Measurements from ENCODE around the gene ANKRD33B. TPM values are rescaled to one million over a fixed set of nuclear protein-coding genes. Genes with fewer than 3 reads are reported as not detected.

The ANKRD33B gene
- total RNA-seq, 1 experiment from 2014 or later = 0.75 TPM

DNA sequence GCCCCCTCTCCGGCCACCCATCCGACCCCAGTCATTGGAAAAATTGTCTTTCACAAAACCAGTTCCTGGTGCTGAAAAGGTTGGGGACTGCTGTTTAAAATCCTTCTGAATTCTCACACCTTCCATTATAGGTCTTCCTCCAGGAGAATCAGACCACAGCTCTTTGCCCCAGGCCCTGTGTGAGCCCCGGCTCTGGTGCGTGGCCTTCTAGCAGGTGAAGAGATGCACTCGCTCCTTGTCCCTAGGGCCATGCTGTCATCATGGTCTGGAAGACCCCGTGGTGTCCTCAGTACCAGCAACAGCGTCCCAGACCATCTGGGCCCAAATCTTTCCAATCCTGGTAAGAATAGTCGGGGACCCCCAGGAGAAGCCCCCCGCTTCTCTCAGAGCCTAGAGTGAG lies 101.9 kb downstream of the ANKRD33B start:
- H3K27ac ChIP-seq (ENCODE audit: low read depth, low read length, poor library complexity, severe bottlenecking) = no peak overlapping the region
- no peak for DNase-seq (ENCODE audit: low spot score)
- H3K27me3 ChIP-seq (replicated peaks; ENCODE audit: insufficient read depth, low read depth, low read length, poor library complexity) = no peaks in the 10 kb centered on the region
- H3K9me3 ChIP-seq (ENCODE audit: low read depth, low read length, poor library complexity, severe bottlenecking) = no peaks in the 10 kb centered on the region
- peaks cover 1% of the 10 kb centered on the region for H3K4me1 ChIP-seq (ENCODE audit: insufficient read depth, low read length, poor library complexity, severe bottlenecking)
- BruUV-seq (replicated peaks) = no TSS peak
- TF ChIP-seq CTCF (conservative IDR thresholded peaks at IDR 0.05; ENCODE audit: low read depth, low read length) = no peak
- TF ChIP-seq EZH2 (IDR thresholded peaks at IDR 0.05; ENCODE audit: borderline replicate concordance, low read depth, low read length, poor library complexity, severe bottlenecking) = no peak
- no peak overlapping the region for H3K4me3 ChIP-seq (ENCODE audit: low read depth, low read length, poor library complexity, severe bottlenecking)
- ChIA-PET POLR2A (ENCODE audit: low non-redundant PET) (no interaction called here), CTCF (no interaction called here)
- intact Hi-C loops (cut with micrococcal nuclease; ENCODE audit: unreplicated experiment) = no loop called here
- no peaks in the 10 kb centered on the region for H3K36me3 ChIP-seq (ENCODE audit: insufficient read depth, low read length, poor library complexity, severe bottlenecking)

DNA sequence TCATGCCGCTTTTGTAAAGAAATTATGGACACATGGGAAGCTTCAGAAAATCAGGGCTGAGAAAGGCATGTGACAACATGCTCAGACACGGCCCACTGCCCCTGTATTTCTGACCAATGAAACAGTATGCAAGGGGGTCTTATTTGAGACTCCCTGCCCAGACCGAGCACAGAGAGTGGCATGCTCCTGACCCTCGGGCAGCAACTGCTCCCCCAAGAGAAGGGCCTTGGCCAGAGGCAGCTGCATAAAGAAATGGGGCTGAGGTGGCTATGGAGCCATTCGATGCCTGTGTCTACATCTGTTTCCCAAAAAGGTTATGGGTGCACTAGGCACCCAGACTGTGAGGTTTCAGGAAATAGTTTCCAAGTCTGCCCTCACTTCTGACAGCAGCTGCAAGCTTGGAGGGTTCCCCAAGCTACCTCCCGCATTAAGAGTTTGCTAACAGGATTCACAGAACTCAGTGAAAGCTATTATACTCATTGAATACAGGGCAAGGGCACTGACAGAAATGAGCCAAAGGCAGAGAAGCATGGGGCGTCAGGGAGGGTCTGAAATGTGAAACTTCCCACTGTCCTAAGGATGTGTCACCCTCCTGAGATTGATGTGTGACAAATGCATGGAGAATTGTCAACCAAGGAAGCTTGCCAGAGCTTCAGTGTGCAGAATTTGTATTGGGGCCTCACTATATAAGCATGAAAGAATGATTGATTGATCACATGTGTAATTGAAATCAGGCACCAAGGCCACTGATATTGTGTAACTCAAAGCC lies 102.8 kb downstream of the ANKRD33B start:
- Histone ChIP-seq H3K4me1 (ENCODE audit: insufficient read depth, low read length, poor library complexity, severe bottlenecking) (peaks cover 8% of the 10 kb centered on the region), H3K9me3 (ENCODE audit: low read depth, low read length, poor library complexity, severe bottlenecking) (no peaks in the 10 kb centered on the region), H3K27ac (ENCODE audit: low read depth, low read length, poor library complexity, severe bottlenecking) (no peak overlapping the region), H3K4me3 (ENCODE audit: low read depth, low read length, poor library complexity, severe bottlenecking) (no peak overlapping the region), H3K36me3 (ENCODE audit: insufficient read depth, low read length, poor library complexity, severe bottlenecking) (no peaks in the 10 kb centered on the region), H3K27me3 (replicated peaks; ENCODE audit: insufficient read depth, low read depth, low read length, poor library complexity) (no peaks in the 10 kb centered on the region)
- POLR2A ChIA-PET (ENCODE audit: low non-redundant PET) = no interaction called here
- TF ChIP-seq CTCF (conservative IDR thresholded peaks at IDR 0.05; ENCODE audit: low read depth, low read length) (no peak), EZH2 (IDR thresholded peaks at IDR 0.05; ENCODE audit: borderline replicate concordance, low read depth, low read length, poor library complexity, severe bottlenecking) (no peak)
- no TSS peak for BruUV-seq (replicated peaks)
- intact Hi-C loops (cut with micrococcal nuclease; ENCODE audit: unreplicated experiment) = no loop called here
- CTCF ChIA-PET = no interaction called here
- no peak for DNase-seq (ENCODE audit: low spot score)

GRCh38 chr5:10667431-10668057 lies 103.7 kb downstream of the ANKRD33B start:
- Histone ChIP-seq H3K9me3 (ENCODE audit: low read depth, low read length, poor library complexity, severe bottlenecking) (no peaks in the 10 kb centered on the region), H3K27ac (ENCODE audit: low read depth, low read length, poor library complexity, severe bottlenecking) (no peak overlapping the region), H3K27me3 (replicated peaks; ENCODE audit: insufficient read depth, low read depth, low read length, poor library complexity) (no peaks in the 10 kb centered on the region), H3K36me3 (ENCODE audit: insufficient read depth, low read length, poor library complexity, severe bottlenecking) (no peaks in the 10 kb centered on the region), H3K4me3 (ENCODE audit: low read depth, low read length, poor library complexity, severe bottlenecking) (no peak overlapping the region), H3K4me1 (ENCODE audit: insufficient read depth, low read length, poor library complexity, severe bottlenecking) (peaks cover 8% of the 10 kb centered on the region)
- no TSS peak for BruUV-seq (replicated peaks)
- ChIA-PET POLR2A (ENCODE audit: low non-redundant PET) (no interaction called here), CTCF (no interaction called here)
- no peak for DNase-seq (ENCODE audit: low spot score)
- intact Hi-C loops (cut with micrococcal nuclease; ENCODE audit: unreplicated experiment) = no loop called here
- TF ChIP-seq CTCF (conservative IDR thresholded peaks at IDR 0.05; ENCODE audit: low read depth, low read length) (no peak), EZH2 (IDR thresholded peaks at IDR 0.05; ENCODE audit: borderline replicate concordance, low read depth, low read length, poor library complexity, severe bottlenecking) (no peak)

Measured in A673 (cell line).